ES-I3 (cell line): ENCODE results near the gene C1orf35.

Source experiments
- H3K36me3 ChIP-seq: 2 replicates; pipeline ENCODE4 v1.6.1; 2013; ENCODE audit warnings: mild to moderate bottlenecking, low read length, control low read depth, moderate library complexity; ENCODE audit not compliant: insufficient read depth
- H3K4me1 ChIP-seq: 2 replicates; pipeline ENCODE4 v1.6.1; 2013; ENCODE audit warnings: mild to moderate bottlenecking, control low read depth, low read length; ENCODE audit not compliant: insufficient read depth
- H3K9ac ChIP-seq: 2 replicates; pipeline ENCODE4 v1.6.1; 2013; ENCODE audit warnings: low read depth, mild to moderate bottlenecking, low read length, moderate library complexity
- H3K9me3 ChIP-seq: 2 replicates; pipeline ENCODE4 v1.6.1; 2013; ENCODE audit warnings: mild to moderate bottlenecking, low read length, moderate library complexity; ENCODE audit not compliant: control insufficient read depth, insufficient read depth

Gene C1orf35

GRCh38 chr1:228077565-228078330 is 25.4 kb downstream of the C1orf35 start:
- Histone ChIP-seq H3K36me3 (no peaks in the 10 kb centered on the region), H3K4me1 (no peaks in the 10 kb centered on the region), H3K9ac (no peak overlapping the region), H3K9me3 (no peaks in the 10 kb centered on the region)

DNA sequence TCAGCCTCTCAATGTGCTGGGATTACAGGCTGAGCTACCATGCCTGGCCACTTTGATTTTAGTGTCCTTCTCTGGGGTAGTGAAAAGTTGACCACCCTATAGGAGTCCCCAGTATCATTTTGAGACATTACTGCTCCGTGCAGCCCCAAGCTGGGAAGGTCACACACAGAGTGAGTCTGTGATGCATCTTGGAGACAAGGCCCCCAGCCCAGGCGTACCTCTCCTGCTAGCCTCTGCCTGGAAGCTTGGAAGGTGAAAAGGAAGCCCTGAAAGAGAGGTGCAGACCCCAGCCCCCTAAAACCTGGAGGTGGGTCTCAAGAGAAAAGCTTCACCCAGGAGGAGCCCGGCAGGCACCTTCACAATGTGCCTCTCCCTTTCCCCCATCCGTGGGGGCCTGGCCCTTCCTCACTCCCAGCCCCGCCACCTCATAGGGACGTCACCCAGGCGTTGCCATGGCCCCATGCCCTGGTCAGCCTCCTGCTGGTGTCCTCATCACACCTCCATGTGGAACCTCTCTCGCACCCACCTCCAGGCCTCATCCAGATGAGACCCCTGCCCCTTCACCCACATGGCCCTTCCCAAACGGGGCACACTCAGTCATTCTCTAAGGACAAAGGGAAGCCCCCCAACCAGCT is 26.2 kb downstream of the C1orf35 start:
- Histone ChIP-seq H3K4me1 (no peaks in the 10 kb centered on the region), H3K9ac (no peak overlapping the region), H3K36me3 (no peaks in the 10 kb centered on the region), H3K9me3 (no peaks in the 10 kb centered on the region)

- no peaks in the 10 kb centered on the region for H3K36me3 ChIP-seq
- H3K9me3 ChIP-seq: no peaks in the 10 kb centered on the region
- no peak overlapping the region for H3K9ac ChIP-seq
- no peaks in the 10 kb centered on the region for H3K4me1 ChIP-seq
Observed at GRCh38 chr1:228075801-228076271, 27.3 kb downstream of the C1orf35 start.

DNA sequence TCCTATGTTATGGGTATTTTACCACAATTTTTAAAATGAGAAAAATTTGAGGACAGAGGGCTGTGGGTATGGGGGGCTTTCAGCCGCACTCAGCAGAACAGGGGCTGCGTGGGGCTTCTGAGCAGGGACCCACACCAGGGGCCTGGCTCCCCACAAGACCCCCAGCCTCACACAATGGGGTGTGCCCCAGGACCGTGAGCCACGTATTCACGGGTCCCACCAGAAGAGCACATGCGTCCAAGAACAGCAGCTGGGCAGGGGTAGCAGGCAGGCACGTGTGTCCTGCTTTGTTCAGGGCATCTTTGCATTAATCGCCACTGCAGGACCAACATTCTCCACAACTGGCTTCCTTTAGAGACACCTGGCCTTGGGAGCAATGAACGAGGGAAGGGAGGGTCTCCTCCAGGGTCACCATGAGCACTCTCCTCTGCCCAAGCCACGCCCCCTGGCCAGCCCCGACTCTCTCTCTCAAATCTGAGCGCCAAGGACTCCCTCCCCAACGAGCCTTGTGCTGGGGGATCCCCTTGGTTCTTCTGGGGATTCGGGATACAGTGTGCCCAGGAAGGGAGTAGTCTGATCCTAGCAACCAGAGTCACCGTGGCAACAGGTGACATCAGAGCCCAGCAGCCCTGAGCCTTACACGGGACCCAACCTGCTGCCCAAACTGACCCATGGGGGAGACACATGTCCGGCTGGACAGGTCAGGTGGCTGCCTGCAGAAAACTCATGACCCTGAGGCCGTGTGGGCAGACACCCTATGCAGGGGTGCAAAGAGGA is 28.0 kb downstream of the C1orf35 start:
- no peaks in the 10 kb centered on the region for H3K9me3 ChIP-seq
- H3K4me1 ChIP-seq: no peaks in the 10 kb centered on the region
- H3K36me3 ChIP-seq: no peaks in the 10 kb centered on the region
- no peak overlapping the region for H3K9ac ChIP-seq

- Histone ChIP-seq H3K9ac (no peak overlapping the region), H3K36me3 (no peaks in the 10 kb centered on the region), H3K9me3 (no peaks in the 10 kb centered on the region), H3K4me1 (no peaks in the 10 kb centered on the region)
Observed at GRCh38 chr1:228073857-228074545, 29.1 kb downstream of the C1orf35 start.

DNA sequence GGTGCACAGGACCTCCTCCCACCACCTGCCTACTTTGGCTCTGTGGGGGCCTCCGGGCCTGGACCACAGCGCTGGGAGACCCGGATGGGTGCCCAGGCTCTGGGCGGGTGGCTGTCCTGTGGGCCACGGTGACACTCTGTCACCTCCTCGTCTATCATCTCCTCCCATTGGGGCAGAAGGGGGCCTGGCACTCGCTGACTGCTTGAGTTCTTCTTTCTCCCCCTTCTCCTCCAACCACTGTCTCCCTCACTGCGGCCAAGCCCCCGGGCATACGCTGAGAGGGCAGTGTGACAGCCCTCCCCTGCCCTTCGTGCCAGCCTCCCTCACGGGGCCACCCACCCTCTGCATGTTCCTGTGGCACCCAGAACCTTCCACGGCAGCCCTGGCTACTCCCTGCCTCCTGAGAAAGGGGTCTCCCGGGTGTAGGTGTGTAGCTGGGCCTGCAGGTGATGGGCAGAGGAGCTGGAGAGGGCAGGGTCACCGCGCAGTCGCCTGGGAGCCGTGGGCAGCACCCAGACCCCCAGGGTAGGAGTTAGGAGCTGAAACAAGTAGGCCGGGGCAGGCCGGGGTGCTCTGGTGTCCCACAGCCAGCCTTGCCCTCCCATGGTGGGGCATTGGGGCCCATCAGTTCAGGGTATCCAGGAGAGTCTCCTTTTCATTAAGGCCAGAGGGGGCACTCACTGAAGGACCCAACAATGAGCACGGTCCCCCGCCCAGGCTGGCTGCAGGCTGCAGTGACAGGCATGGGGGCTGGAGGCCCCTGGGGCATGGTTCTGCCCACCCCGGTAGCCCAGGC is 29.9 kb downstream of the C1orf35 start:
- Histone ChIP-seq H3K36me3 (no peaks in the 10 kb centered on the region), H3K9ac (no peak overlapping the region), H3K9me3 (no peaks in the 10 kb centered on the region), H3K4me1 (no peaks in the 10 kb centered on the region)

DNA sequence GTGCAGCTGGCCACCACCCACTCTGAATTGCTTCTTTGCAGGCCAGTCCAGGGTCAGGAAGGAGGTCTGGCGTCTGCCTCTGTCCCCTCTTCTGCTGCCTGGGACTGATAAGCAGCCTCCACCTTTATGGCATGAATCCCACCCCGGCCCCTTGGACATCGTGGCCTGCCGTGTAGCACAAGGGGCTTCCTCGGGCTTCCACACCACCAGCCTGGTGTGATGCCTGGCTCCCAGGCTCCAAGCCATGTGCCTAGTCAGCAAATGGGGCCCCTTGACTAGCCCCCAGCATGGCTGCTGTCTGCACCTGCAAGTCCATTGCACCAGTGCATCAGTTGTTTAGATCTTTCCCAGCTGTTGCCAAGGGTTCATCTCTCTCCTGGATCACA is 30.5 kb downstream of the C1orf35 start:
- H3K9me3 ChIP-seq: no peaks in the 10 kb centered on the region
- H3K9ac ChIP-seq: no peak overlapping the region
- no peaks in the 10 kb centered on the region for H3K36me3 ChIP-seq
- H3K4me1 ChIP-seq: no peaks in the 10 kb centered on the region

- Histone ChIP-seq H3K36me3 (no peaks in the 10 kb centered on the region), H3K9me3 (no peaks in the 10 kb centered on the region), H3K9ac (no peak overlapping the region), H3K4me1 (no peaks in the 10 kb centered on the region)
Observed at GRCh38 chr1:228071839-228072657, 31.1 kb downstream of the C1orf35 start.

GRCh38 chr1:228070851-228071250 is 32.3 kb downstream of the C1orf35 start:
- Histone ChIP-seq H3K4me1 (no peaks in the 10 kb centered on the region), H3K9ac (no peak overlapping the region), H3K36me3 (no peaks in the 10 kb centered on the region), H3K9me3 (no peaks in the 10 kb centered on the region)

DNA sequence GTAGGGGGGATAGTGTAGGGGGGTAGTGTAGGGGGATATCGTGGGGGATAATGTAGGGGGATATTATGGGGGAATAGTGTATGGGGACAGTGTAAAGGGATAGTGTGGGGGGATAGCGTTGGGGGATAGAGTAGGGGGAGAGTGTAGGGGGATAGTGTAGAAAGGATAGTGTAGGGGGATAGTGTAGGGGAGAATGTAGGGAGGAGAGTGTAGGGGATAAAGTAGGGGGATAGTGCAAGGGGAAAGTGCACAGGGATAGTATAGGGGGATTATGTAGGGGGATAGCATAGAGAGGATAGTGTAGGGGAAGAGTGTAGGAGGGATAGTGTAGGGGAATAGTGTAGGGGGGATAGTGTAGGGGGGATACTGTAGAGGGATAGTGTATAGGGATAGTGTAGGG is 33.0 kb downstream of the C1orf35 start:
- no peak overlapping the region for H3K9ac ChIP-seq
- no peaks in the 10 kb centered on the region for H3K4me1 ChIP-seq
- no peaks in the 10 kb centered on the region for H3K9me3 ChIP-seq
- H3K36me3 ChIP-seq: no peaks in the 10 kb centered on the region

- Histone ChIP-seq H3K36me3 (no peaks in the 10 kb centered on the region), H3K9ac (no peak overlapping the region), H3K4me1 (no peaks in the 10 kb centered on the region)
Observed at GRCh38 chr1:228068359-228068758, 34.8 kb downstream of the C1orf35 start.

DNA sequence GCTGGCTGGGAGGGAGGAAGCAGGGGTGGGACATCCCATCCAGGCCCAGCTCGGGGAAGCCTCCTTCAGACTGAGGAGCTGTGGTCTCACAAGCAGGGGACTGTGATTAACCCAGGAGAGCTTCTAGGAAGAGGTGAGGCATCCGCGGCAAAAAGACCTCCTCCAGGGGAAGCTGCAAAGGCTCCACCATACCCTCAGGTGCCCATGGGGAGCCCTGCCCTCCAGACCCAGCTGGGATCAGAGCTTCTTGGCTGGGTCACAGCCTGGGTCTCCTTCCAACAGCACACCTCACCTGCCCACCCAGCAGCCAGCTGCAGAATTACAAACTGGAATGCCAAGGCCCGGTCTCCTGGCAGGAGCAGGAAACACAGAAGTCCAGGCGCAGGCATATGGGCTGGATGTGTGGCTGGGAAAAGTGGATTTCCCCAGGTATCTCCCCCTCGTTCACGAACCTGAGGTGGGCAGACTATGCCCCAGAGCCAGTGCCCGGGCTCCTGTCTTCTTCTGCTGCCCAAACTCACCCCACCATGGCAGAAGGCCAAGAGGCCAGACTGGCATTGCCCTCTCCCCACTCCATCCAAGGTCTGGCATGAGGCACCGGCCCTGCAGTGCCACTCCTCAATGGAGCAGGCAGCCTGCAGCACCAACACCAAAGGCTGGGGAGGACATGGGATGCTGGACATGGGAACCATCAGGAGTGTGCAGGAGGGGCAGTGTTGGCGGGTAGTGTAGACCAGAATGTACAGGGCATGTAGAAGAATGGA is 36.1 kb downstream of the C1orf35 start:
- Histone ChIP-seq H3K4me1 (no peaks in the 10 kb centered on the region), H3K36me3 (no peaks in the 10 kb centered on the region), H3K9ac (no peak overlapping the region), H3K9me3 (no peaks in the 10 kb centered on the region)

More at GRCh38 chr1:228068359-228068758, 34.8 kb downstream of the C1orf35 start:
- no peaks in the 10 kb centered on the region for H3K9me3 ChIP-seq
